ENCODE measurements around the gene UPP2.

Gene UPP2

DNA sequence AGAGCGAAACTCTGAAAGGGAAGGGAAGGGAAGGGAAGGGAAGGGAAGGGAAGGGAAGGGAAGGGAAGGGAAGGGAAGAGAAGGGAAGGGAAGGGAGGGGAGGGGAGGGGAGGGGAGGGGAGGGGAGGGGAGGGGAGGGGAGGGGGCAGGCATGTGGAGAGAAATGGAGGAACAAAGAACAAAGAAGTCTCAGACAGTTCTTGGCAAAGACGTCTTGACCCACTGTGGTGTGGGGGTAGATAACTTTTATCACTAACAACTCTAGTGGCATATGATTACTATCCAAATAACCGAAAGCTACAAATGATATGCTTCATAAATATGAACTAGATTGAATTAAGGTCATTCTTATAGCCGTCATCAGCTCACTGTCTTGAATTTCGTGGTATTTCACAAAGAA lies 3.2 kb downstream of the UPP2 start:
- DNase-seq (ENCODE audit: low read depth, low spot score): no peak

DNA sequence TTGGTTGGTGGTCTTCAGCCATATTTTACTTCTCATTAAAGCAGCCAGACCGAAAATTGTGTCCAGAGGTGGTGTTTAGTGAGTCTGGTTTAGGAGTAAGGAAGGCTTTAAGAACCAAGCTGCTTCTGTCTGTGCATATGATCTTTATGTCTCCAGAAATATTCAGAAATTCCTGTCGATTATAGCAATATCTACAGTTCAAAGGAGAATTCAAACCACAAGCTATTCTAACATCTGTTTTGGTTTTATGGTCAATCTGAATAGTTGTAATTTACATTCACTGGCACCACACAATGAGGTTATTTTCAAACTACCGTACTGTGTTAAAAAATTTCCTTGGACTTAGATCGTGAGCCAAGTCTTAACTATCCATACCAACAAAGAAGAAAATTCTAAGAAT lies 11.3 kb downstream of the UPP2 start:
- DNase-seq (ENCODE audit: low read depth, low spot score): no peak

DNA sequence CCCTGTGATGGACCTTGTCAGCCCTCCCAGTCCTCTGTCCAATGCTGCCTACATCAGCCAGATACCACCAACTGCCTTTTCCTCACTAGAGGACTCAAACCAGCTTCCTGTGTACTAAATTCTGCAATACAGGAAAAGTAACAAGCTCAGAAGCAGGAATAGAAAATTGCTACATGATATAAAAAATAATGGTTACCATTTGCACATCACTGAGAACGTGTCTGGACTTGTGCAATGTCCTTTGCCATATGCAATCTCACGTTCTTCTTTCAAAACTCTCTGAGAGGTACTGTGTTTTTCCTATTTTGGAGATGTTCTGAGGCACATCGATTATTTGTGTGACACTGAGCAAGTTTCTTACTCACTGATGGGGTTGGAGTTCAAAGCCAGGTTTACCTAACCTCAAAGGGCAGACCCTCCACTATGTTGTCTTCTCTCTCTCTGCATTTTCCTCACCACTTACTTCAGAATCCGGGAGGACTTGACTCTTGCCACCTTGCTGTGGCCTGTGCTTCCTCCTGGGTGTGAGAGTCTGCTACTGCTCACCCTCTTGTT lies 12.1 kb downstream of the UPP2 start:
- no peak for DNase-seq (ENCODE audit: low read depth, low spot score)

DNA sequence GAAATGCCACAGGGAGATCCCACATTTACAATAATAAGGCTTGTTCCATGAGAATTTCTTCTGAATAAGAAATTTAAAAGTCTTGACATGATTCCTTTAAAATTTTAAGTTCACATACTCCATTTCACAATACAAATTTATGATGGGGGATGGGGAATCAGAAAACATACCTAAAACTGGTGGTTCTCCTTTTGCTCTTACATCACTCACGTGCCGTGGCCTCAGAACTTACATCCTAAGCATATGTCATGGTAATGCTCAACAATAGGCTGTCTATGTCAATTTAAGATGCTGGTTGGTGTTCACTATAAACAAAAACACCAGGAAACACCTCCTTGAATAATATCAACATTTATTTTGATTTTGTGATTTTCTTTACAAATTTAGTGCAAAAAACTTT lies 12.8 kb downstream of the UPP2 start:
- DNase-seq (ENCODE audit: low read depth, low spot score): no peak

DNA sequence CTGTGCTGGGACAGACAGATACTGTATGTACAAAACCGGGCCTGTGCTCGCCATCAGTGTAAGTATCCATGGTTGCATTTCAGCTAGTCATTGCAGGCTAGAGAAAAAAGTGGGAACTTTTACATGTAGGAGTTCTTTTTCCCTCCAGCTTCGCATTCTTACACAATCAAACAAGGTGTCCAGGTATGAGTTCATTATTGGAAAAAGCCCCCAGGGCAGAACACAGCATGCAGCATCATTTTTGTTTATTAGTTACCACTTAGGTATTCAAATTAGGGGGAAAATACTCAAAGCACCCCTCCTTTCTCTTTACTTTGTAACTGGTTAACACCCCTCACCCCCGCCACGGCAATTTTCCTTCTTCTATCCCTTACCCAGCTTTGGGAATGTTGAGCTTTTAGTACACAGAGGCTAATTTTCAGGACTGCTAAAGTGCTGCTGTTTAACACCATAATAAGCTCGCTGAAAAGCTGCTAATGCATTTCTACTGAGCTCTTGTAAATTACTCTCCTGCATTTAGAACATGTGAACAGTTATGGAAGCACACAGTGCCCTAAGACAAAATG lies 13.6 kb downstream of the UPP2 start:
- no peak for DNase-seq (ENCODE audit: low read depth, low spot score)

DNA sequence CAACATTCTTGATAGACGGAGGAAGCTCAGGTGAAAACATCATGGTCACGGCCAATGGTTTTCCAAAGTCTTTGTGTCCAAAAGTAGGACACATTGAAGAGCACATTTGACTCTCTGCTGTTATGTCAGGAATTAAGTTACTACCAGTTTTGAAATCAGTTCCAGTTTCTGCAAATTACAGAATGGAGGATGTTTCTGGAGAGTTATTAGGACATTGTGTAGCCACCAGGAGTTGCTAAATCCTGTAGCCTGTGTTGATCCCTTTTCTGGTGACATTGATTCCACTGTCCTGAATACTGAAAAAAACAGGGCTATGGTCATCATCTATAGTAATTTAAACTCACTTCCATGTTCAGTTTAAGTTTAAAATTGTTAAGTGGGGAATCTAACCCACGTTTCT lies 15.3 kb downstream of the UPP2 start:
- DNase-seq (ENCODE audit: low read depth, low spot score): no peak

DNA sequence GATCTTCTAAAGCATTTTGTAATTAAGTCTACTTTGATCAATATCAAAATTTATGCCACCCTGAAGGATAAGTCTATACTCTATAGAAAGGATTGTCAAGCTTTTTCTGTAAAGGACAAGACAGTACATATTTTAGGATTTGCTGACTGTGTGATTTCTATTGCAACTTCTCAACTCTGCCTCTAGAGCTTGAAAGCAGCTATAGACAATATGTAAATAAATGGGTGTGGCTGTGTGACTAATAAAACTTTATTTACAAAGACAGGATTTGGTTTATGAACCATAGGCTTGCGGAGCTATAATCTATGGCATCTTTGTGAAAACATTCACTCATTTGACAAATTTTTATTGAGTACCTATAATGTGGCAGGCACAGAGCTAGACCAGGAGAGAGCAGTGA lies 18.4 kb downstream of the UPP2 start:
- no peak for DNase-seq (ENCODE audit: low read depth, low spot score)

DNA sequence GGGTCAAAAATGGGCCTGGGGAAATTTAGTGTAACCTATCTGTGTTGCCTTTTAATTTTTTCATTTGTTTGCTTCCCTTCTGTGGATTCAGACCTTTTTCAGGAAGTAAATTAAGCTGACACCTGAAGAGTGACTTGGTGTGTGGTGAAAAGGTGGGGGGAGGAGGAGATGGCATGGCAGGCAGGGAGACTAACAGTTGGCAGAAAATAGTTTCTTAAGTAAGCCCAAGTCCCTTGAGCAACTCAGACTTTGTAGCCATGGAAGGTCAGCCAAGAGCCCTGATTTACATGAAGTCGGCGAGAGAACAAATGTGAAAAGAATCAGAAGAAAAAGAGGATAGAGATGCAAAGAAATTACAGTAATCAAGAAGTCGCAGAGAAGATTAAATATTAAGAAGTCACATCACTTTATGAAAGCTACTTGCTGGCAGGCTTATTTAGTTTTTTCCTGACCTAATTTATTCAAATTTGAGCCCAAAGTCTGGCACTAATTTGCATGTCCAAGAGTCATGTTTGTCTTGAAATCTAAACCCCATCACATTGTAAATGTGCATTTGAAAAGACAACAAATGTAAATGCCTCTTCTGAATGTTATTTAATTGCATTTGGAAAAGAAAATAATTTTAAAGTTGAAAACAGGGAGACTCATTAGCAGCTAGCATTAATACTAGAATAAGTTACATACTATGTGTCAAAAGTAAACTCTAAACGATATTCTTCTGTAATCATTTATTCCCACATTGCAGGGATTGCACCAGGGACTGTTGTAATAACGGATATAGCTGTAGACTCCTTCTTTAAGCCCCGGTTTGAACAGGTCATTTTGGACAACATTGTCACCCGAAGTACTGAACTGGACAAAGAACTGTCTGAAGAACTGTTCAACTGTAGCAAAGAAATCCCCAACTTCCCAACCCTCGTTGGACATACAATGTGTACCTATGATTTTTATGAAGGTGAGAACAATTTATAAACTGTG lies 19.3 kb downstream of the UPP2 start:
- no peak for DNase-seq (ENCODE audit: low read depth, low spot score)

DNA sequence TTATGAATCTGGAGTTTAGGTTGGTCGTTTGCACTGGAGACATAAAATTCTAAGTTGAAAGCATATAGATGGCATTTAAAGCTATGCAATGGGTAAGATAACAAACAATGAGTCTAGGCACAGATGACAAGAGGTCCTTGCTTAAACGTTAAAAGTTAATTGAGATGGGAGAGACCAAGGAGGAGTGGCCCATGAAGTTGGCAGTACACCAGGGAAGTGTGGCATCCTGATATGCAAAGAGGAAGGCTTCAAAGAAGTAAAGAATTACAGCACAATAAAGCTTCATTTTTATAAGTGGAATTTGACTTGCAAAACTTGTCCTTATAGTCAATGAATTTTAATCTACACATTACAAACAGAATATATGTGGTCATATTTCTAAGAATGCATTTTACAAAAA lies 23.2 kb downstream of the UPP2 start:
- no peak for DNase-seq (ENCODE audit: low read depth, low spot score)

DNA sequence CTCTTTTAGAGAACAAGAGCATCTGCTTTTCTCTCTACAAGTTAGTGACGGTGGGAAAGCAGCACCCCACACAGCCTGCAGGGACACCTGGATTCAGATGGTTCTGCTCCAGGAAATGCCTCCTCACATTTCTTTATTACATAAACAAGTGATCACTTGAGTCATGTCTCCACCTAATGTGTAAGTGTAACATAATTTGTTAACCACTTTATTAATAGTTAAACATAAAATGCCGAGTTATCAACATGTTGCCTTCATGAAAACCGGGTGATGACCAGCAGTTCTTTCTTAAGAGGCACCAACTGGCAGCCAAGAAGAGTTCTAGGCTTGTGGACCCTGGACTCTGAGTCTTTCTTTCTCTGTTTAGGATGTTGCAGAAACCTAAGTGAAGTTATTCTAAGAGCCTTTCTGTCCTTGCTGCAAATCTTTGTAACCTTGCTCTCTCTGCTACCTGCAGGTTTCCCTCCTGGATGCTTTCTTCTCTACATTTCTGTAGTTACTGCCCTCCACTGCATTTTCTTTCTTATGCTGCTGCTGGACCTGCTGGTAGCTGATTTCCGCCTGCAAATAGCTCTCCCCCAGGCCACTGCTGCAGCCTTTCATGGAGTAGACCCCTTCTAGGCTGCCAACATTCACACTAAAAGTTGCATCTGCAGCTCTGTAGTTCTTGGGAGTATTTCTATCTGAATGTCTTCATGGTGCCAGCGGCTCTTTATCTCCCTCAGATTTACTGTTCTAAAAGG lies 24.3 kb downstream of the UPP2 start:
- no peak for DNase-seq (ENCODE audit: low read depth, low spot score)

DNA sequence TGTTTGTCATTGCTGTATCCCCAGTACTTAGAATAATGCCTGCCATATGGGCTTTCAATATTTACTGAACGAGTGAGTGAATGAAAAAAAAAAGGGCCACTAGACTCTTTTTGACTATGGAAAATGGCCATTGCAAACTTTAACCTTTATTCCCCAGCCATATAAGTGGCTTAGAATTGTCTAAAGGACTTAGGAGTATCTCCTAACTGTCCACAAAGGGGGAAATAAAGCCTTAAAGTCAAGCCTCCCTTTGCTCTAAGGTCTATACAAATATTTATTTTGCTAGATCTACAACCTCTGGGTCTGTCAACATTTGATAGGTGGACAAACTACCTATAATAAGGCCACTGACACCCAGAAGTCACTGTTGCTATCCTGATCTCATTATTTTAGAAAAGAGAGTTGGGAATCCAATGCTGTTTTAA lies 25.7 kb downstream of the UPP2 start:
- no peak for DNase-seq (ENCODE audit: low read depth, low spot score)

DNA sequence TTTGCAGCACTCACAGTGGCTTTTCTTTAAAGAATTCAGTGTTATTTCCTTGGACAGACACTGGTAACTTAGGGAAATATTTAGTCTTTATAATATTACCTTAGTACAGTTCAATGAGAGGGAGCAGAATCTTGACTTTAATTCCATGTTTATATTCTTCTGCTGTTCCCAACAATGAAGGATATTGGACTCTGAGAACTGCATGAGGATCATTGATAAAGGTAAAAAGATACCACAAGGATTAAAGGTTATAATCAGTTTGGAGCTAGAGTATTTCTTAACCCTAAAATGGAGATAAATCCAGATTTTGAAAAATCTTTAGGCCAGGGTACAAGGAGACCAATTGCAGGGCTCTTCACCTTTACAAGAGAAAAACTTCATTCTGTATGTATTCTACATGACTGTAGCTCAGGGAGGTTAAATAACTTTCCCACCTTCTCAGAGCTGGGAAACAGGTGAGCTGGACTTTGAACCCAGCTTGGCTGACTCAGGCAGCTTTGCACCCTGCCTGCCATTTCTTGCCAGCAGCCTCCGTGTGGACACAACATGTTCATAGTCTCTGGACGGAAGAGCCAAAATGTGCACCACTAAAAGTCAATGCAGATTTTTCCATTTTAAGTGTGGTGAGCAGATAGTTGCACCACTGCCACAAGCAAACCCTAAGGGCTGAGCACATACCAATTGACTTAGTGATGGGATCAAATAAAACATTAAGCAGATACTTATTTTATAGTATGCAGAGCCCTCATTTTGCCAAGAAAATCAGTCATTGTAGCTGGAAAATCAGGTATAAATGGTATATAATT lies 26.7 kb downstream of the UPP2 start:
- DNase-seq (ENCODE audit: low read depth, low spot score): no peak

DNA sequence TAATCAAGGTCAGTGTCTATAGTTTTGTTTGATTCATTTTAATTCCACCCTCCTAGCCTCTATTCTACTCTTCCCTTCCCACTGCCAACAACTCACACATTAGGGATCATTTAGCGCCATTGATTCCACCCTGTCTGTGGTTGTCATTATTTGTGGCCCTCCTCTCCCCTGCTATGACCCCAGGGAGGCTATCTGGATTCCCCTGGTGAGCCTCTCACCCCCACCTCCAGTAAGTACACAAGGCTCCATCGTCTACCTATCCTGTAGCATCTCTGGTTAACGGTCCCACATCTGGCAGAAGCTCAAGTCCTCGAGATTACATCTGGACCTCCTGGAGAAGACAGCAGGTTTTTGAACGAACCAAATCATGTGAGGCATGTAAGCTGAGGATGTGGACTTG lies 27.4 kb downstream of the UPP2 start:
- no peak for DNase-seq (ENCODE audit: low read depth, low spot score)

DNA sequence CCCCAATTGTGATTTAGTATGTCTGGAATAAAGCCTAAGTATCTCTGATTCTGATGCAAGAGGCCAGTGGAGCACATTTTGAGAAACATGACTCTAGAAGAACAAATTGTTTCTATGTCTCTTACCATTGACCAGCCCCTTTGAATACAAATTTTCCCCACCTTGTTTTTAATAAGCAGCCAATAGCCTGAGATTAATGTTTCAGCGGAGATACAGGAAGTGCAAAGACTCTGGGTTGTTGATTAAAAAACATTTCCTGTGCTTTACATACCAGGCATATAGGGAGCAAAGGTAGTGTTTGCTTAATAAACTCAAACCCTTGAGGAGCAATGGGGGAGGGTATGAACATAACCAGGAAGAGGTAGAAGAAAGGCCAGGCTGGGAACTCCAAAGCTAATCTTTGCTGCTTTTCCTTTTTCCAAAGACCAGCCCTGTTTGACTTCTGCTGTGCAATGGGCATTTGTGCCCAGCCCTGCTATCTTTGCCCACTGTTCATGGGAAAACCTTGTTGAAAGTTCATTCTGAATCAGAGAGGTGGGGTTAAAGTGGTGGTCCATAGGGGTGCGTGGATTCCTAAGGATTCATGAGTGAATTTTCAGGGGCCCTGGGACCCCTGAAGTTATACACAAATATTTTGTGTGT lies 29.3 kb downstream of the UPP2 start:
- no peak for DNase-seq (ENCODE audit: low read depth, low spot score)

DNA sequence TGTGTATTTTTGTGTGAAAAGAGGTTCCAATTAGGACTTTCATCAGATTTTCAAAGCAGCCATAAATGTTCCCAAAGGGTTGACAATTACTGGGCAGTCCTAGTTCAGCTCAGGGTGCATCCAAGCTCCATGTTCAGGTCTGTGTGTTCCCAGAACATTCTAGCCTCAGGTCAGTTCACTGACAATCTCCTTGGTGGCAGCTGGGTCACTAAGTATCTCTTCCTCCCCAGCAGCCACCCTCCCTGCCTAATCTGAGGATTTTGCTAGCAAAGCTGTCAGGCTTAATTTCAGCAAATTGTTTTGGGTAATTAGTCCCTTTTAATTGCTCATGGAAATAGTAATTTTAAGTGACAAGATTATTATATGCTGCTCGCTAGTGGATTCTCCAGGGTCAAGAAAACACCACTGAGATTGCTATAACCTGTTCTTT lies 29.8 kb downstream of the UPP2 start:
- DNase-seq (ENCODE audit: low read depth, low spot score): no peak

DNA sequence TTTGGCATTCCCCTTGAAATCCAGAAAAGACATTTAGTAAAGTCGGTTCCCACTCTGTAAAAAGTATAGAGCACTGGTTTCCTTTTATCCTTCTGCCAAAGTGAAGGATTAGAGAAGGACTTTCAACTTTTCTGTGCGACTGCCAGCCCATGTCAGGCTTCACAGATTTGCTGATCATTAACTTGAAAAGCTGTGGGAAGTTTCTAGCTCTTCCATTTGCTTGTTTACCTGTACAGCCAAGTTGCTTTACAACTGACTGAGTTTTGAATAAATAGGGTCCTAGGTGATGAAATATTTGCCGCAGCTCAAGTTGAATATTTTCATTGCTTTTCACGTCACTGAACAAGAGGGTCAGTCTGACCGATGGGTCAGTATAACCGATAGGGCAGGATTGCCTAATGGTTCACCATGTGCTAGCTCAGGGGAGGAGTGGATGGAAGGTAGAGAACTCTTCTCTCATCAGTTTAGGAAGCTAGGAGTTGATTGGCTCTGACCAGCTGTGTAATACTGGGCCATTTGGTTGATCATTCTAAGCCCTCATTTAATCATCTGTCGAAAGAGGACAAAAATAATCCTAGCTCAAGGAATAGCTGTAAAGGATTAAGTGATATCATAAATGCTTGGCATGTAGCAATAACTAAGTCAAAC lies 30.4 kb downstream of the UPP2 start:
- DNase-seq (ENCODE audit: low read depth, low spot score): no peak

DNA sequence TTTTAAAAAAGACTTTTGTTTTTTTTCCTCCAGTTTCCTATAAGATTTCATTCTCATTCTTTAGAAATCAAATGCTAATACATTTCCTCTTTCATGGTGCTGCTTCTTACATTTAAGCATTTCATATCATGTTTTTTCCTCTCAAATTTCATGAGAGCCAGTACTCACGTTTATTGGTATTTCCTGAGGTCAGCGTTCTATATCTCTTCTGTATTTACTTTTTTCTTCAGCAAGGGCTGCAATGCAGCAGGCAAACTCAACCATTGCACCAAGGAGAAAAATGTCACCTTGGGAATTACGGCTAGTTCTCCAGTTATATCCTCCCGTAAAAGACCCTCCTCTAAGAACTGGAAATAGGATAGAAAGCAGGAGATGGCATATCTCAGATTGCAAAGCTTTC lies 32.4 kb downstream of the UPP2 start:
- no peak for DNase-seq (ENCODE audit: low read depth, low spot score)

DNA sequence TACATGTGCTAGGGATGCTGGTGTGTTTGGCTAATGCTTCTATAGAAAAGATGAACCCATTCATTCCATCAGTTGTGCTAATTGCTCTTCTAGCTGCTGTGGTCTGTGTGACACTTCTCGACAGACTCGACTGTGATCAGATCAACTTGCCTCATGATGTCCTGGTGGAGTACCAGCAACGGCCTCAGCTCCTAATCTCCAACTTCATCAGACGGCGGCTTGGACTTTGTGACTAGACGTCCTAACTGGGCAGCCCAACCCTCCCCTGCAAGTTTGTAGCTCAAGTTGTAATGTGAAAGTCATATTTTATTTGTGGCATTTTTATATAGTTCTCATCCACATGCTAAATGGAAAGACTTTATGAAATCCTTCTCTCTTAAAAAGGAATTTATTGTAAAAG lies 33.0 kb downstream of the UPP2 start:
- DNase-seq (ENCODE audit: low read depth, low spot score): no peak

DNA sequence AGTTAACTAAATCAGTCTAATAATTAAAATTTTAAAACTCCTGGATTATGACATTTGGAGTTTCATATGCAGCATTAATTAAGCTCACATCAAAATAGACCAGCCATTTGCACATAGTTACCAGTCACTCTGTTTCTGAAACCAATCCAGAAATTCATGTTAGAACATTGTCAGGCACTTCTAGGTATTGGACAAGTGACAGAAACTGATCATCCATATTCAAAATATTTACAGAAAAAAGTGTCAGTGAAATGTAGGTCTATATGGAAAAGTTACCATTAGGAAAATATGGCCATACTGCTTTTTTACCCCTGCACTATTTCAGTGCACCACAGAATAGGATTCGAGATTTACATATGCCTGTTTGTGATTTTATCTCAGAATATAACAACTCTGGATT lies 33.4 kb downstream of the UPP2 start:
- DNase-seq (ENCODE audit: low read depth, low spot score): no peak

DNA sequence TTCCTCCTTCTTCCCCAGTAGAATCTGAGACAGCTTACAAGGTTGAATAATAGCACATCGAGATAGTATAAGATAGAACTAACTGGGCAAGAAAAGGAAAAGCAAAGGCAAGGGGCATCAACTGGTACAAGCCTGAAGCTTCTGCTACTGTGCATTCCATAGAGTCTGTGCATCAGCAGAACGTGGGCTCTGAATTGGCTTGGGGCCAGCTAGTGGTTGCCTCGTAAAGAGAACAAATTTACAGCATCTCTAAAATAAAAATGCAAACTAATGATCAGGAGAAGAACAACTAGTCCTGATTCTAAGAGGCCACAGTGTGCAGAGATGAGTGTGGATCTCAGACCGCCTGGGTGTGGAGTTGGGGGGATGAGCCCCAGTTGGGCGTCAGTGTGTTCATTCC lies 36.6 kb downstream of the UPP2 start:
- no peak for DNase-seq (ENCODE audit: low read depth, low spot score)

All from iPS DF 19.7 (cell line).